ENCODE measurements around the gene FNTB.

DNA sequence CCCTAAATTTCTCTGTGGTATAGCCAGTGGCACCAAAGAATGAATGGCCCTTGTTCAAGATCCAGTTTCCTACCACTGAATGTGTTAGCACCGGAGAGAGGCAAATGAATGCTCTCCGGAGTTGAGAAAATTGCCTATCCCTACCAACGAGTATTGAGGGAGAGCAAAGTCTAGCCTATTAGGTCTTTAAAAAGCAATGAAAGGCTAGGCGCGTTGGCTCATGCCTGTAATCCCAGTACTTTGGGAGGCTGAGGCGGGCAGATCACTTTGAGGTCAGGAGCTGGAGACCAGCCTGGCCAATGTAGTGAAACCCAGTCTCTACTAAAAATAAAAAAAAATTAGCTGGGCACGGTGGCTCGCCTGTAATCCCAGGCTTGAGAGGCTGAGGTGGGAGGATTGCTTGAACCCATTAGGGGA is 13.7 kb upstream of the FNTB start:
- TF ChIP-seq POLR2A (IDR thresholded peaks at IDR 0.05; ENCODE audit: low read depth, low read length): no peak
- TF ChIP-seq, protein P1, sequence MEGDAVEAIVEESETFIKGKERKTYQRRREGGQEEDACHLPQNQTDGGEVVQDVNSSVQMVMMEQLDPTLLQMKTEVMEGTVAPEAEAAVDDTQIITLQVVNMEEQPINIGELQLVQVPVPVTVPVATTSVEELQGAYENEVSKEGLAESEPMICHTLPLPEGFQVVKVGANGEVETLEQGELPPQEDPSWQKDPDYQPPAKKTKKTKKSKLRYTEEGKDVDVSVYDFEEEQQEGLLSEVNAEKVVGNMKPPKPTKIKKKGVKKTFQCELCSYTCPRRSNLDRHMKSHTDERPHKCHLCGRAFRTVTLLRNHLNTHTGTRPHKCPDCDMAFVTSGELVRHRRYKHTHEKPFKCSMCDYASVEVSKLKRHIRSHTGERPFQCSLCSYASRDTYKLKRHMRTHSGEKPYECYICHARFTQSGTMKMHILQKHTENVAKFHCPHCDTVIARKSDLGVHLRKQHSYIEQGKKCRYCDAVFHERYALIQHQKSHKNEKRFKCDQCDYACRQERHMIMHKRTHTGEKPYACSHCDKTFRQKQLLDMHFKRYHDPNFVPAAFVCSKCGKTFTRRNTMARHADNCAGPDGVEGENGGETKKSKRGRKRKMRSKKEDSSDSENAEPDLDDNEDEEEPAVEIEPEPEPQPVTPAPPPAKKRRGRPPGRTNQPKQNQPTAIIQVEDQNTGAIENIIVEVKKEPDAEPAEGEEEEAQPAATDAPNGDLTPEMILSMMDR (IDR thresholded peaks at IDR 0.05; ENCODE audit: extremely low read depth in 1 of 2, insufficient read depth in 1 of 2, low read depth in 1 of 2, low read length in 2 of 2): no peak

Measured in endothelial cell of umbilical vein (primary cell).